IMR-90 (cell line): Measurements from ENCODE around the gene MCM5. TPM values are rescaled to one million over a fixed set of nuclear protein-coding genes. Genes with fewer than 3 reads are reported as not detected.

Experiments
- ATAC-seq: fragments of 200-7000 bp; cut with Tn5 transposase; 2 replicates; pipeline ENCODE4 v1.9.1; 2020; ENCODE audit warnings: low read depth, mild to moderate bottlenecking, moderate library complexity
- BruUV-seq: library from RNA; stranded (reverse); fragments of 400-500 nt; replicated peaks from 2 replicates; lab custom pipeline; 2021; lab: Mats Ljungman, UMichigan
- CTCF ChIA-PET: fragments of 300-600 bp; formaldehyde crosslinking; extraction: SDS; loops from one replicate; lab custom pipeline; 2021; ENCODE audit warnings: antibody characterized with exemption; lab: Yijun Ruan, JAX
- POLR2A ChIA-PET: fragments of 300-600 bp; sonication (Branson Sonifier 250); formaldehyde crosslinking; loops from one replicate; lab custom pipeline; 2022; ENCODE audit warnings: antibody characterized with exemption; ENCODE audit not compliant: unreplicated experiment; lab: Charles Lee
- DNase-seq: peaks from one replicate; pipeline ENCODE4 v3.0.0; 2013
- H2AFZ ChIP-seq: replicated peaks from 2 replicates; pipeline ENCODE3; 2013; ENCODE audit warnings: low read length, mild to moderate bottlenecking; ENCODE audit not compliant: poor library complexity
- H2AK5ac ChIP-seq: 2 replicates; pipeline ENCODE4 v1.6.1; 2013; ENCODE audit warnings: low read depth, low read length, inconsistent platforms
- H2AK9ac ChIP-seq: replicated peaks from 2 replicates; pipeline ENCODE3; 2013; ENCODE audit warnings: mild to moderate bottlenecking, low read depth, low read length, moderate library complexity; ENCODE audit not compliant: poor library complexity
- H2BK120ac ChIP-seq: 2 replicates; pipeline ENCODE4 v1.6.1; 2013; ENCODE audit warnings: low read depth, low read length, inconsistent platforms
- H2BK15ac ChIP-seq: 3 replicates; pipeline ENCODE4 v1.6.1; 2013; ENCODE audit warnings: low read depth, low read length, inconsistent platforms
- H2BK20ac ChIP-seq: 2 replicates; pipeline ENCODE4 v1.6.1; 2013; ENCODE audit warnings: low read depth, mild to moderate bottlenecking, inconsistent platforms, low read length, moderate library complexity
- H2BK5ac ChIP-seq: 2 replicates; pipeline ENCODE4 v1.6.1; 2013; ENCODE audit warnings: mild to moderate bottlenecking, low read depth, low read length, inconsistent platforms; ENCODE audit not compliant: poor library complexity, severe bottlenecking
- H3K14ac ChIP-seq: replicated peaks from 2 replicates; pipeline ENCODE4 v1.6.1; 2013; ENCODE audit warnings: low read depth, low read length, inconsistent platforms
- H3K18ac ChIP-seq: 2 replicates; pipeline ENCODE4 v1.6.1; 2013; ENCODE audit warnings: low read depth, low read length, control low read depth
- H3K23ac ChIP-seq: 2 replicates; pipeline ENCODE4 v1.6.1; 2013; ENCODE audit warnings: low read depth, low read length, inconsistent platforms
- H3K27ac ChIP-seq: 2 replicates; pipeline ENCODE4 v1.5.1; 2013; ENCODE audit warnings: mild to moderate bottlenecking, control low read depth, low read length; ENCODE audit not compliant: insufficient read depth
- H3K27me3 ChIP-seq: 2 replicates; pipeline ENCODE4 v1.6.1; 2013; ENCODE audit warnings: low read length; ENCODE audit not compliant: control insufficient read depth, insufficient read depth
- H3K36me3 ChIP-seq: 2 replicates; pipeline ENCODE4 v1.6.1; 2013; ENCODE audit warnings: low read length, mixed read lengths; ENCODE audit not compliant: control insufficient read depth, insufficient read depth
- H3K4ac ChIP-seq: 2 replicates; pipeline ENCODE4 v1.6.1; 2013; ENCODE audit warnings: low read depth, low read length, inconsistent platforms
- H3K4me1 ChIP-seq: 2 replicates; pipeline ENCODE4 v1.6.1; 2013; ENCODE audit warnings: low read length, mixed read lengths; ENCODE audit not compliant: control insufficient read depth, insufficient read depth
- H3K4me2 ChIP-seq: 2 replicates; pipeline ENCODE4 v1.6.1; 2013; ENCODE audit warnings: low read depth, mild to moderate bottlenecking, control low read depth, low read length, moderate library complexity
- H3K4me3 ChIP-seq: 2 replicates; pipeline ENCODE4 v1.5.1; 2013; ENCODE audit warnings: low read depth, mild to moderate bottlenecking, control low read depth, low read length, moderate library complexity; ENCODE audit not compliant: insufficient read depth
- H3K56ac ChIP-seq: 2 replicates; pipeline ENCODE4 v1.6.1; 2013; ENCODE audit warnings: low read length, inconsistent platforms; ENCODE audit not compliant: insufficient read depth; ENCODE audit errors: extremely low read depth
- H3K79me1 ChIP-seq, 2 experiments: 2 replicates each; pipeline ENCODE4 v1.6.1; 2013; ENCODE audit warnings: low read length in 2 of 2, inconsistent platforms in 1 of 2, low read depth in 1 of 2
- H3K9ac ChIP-seq: 2 replicates; pipeline ENCODE4 v1.6.1; 2013; ENCODE audit warnings: low read depth, low read length, control low read depth
- H3K9me1 ChIP-seq: 2 replicates; pipeline ENCODE4 v1.6.1; 2013; ENCODE audit warnings: low read length, inconsistent platforms; ENCODE audit not compliant: insufficient read depth
- H3K9me3 ChIP-seq: 2 replicates; pipeline ENCODE4 v1.6.1; 2013; ENCODE audit warnings: low read length; ENCODE audit not compliant: control insufficient read depth, insufficient read depth
- H4K20me1 ChIP-seq: 2 replicates; pipeline ENCODE4 v1.6.1; 2013; ENCODE audit warnings: low read length, inconsistent platforms; ENCODE audit not compliant: insufficient read depth
- H4K5ac ChIP-seq: 2 replicates; pipeline ENCODE4 v1.6.1; 2013; ENCODE audit warnings: mild to moderate bottlenecking, low read depth, low read length, control low read depth
- H4K8ac ChIP-seq, 2 experiments: 2 replicates each; pipeline ENCODE4 v1.6.1; 2013; ENCODE audit warnings: low read depth in 2 of 2, low read length in 2 of 2, control low read depth in 1 of 2, inconsistent platforms in 1 of 2
- H4K91ac ChIP-seq: 2 replicates; pipeline ENCODE4 v1.6.1; 2013; ENCODE audit warnings: low read depth, low read length, inconsistent platforms; ENCODE audit not compliant: insufficient read depth
- CEBPB ChIP-seq: IDR thresholded peaks from 2 replicates; pipeline ENCODE4 v1.6.1; 2012; ENCODE audit warnings: low read depth, low read length, improper control_type of control experiment
- MAFK ChIP-seq: IDR thresholded peaks from 2 replicates; pipeline ENCODE4 v1.6.1; 2012; ENCODE audit warnings: low read depth, low read length, improper control_type of control experiment
- MXI1 ChIP-seq: IDR thresholded peaks from 2 replicates; pipeline ENCODE4 v1.6.1; 2012; ENCODE audit warnings: low read depth, mild to moderate bottlenecking, low read length, moderate library complexity, borderline replicate concordance
- NFE2L2 ChIP-seq: fragments of 150-350 bp; IDR thresholded peaks from 2 replicates; pipeline ENCODE4 v1.6.1; 2016; ENCODE audit warnings: low read depth, mild to moderate bottlenecking, low read length
- RAD21 ChIP-seq: IDR thresholded peaks from 2 replicates; pipeline ENCODE4 v1.6.1; 2012; ENCODE audit warnings: low read length, improper control_type of control experiment
- RCOR1 ChIP-seq: IDR thresholded peaks from 2 replicates; pipeline ENCODE4 v1.6.1; 2012; ENCODE audit warnings: mild to moderate bottlenecking, low read length, improper control_type of control experiment; ENCODE audit not compliant: insufficient replicate concordance
- RFX5 ChIP-seq: IDR thresholded peaks from 2 replicates; pipeline ENCODE4 v1.8.0; 2012; ENCODE audit warnings: low read depth, mild to moderate bottlenecking, low read length, moderate library complexity
- SMC3 ChIP-seq: fragments of 150-350 bp; IDR thresholded peaks from 2 replicates; pipeline ENCODE4 v1.6.1; 2016; ENCODE audit warnings: low read depth, mild to moderate bottlenecking, antibody characterized with exemption, low read length, moderate library complexity
- WGBS, 2 experiments: methylation state at CpG; one replicate each; pipeline versions ENCODE4 v1.1.5 to v1.1.7; 2013; ENCODE audit warnings: missing lambda C conversion rate in 2 of 2; ENCODE audit not compliant: insufficient read length in 1 of 2; ENCODE audit errors: extremely low coverage in 2 of 2; 5-methylcytosine and 5-hydroxymethylcytosine counted together
- dilution Hi-C: fragments of 300-500 bp; cut with HindIII; formaldehyde crosslinking; loops from one replicate; pipeline ENCODE4 v1.14.3; 2018; ENCODE audit warnings: low sequenced_read_pairs; ENCODE audit not compliant: unreplicated experiment
- in situ Hi-C: fragments of 300-500 bp; cut with MboI; formaldehyde crosslinking; loops from 3 replicates; pipeline ENCODE4 v1.14.3; 2019; ENCODE audit warnings: low sequenced_read_pairs, inconsistent platforms, mixed read lengths
- intact Hi-C: fragments of 100-400 bp; cut with micrococcal nuclease; formaldehyde crosslinking; loops from 2 replicates; pipeline ENCODE4 v1.10.0; 2022
- polyA plus RNA-seq, 3 experiments: library from polyadenylated mRNA; depleted of rRNA; stranded (reverse); fragments of >200 nt; gene quantifications; 2 replicates each; pipeline ENCODE4 v1.2.3, GENCODE V29; 2012; ENCODE audit warnings: low replicate concordance in 1 of 3
- total RNA-seq: library from RNA; depleted of rRNA; stranded (reverse); fragments of >200 nt; gene quantifications from 2 replicates; pipeline ENCODE4 v1.2.3, GENCODE V29; 2012
- TF ChIP-seq, protein P1 (sequence below): conservative IDR thresholded peaks from 2 replicates; pipeline ENCODE4 v1.5.1; 2012; ENCODE audit warnings: mild to moderate bottlenecking, low read depth, low read length, improper control_type of control experiment

MCM5 gene
- total and polyA plus RNA-seq, 2 of the 4 experiments (the other 2 are of a cell fraction) = 43.0 to 58.6 TPM

DNA sequence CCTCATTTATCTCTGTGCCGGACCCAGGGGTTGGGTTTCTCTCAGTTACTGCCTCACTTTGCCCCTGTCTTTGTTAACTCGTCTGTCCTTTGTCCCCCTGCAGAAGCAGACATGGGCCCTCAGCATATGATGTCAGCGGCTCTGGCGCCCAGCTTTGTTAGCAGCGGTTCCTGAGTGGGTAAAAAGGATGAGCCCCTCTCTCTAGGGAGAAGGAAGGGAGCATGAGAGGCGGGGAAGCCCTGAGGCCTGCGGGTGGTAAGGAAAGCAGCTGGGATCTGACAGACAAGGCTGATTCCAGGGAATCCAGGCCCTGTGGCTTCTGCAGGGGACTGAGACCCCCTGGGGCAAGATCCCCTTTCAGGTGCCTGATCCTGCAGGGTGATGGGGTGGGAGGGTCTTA, 51.7 kb downstream of the MCM5 start (continued):
- TF ChIP-seq MAFK = no peak
- no peak for TF ChIP-seq MXI1
- no peak for TF ChIP-seq NFE2L2

DNA sequence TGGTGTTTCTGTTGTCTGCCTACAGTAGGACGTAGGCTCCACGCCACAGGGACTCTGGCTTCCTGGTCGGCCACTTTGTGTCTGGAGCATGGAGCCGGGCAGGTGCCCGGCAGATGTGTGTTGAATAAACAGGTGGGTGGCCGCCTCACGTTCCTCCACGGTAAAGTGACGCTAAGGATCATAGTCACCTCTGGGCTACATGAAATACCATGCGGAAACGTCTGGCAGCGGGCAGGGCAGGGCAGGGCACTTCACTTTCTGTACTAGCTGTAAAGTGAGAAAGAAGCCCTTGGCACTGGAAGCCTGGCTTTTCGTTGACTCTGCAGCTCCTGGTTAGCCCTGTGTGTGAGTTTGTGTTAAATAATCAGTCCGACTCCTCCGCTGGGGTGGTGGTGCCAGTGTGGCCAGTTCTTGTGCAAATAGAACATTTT, 52.4 kb downstream of the MCM5 start:
- ChIA-PET POLR2A (no interaction called here), CTCF (no interaction called here)
- Histone ChIP-seq H2BK15ac (no peak overlapping the region), H3K27me3 (peaks cover 14% of the 10 kb centered on the region; the same call in 1 of the 2 replicates), H3K79me1 (0 out of 4 replicates have a peak, but pooled peaks cover 0 to 6% of the 10 kb centered on the region in 2 experiments), H3K9me3 (no peaks in the 10 kb centered on the region), H2BK20ac (no peak overlapping the region), H3K4ac (no peak overlapping the region), H3K4me2 (no peak overlapping the region), H3K4me1 (peaks cover 12% of the 10 kb centered on the region), H4K8ac (no peak overlapping the region), H4K20me1 (no peaks in the 10 kb centered on the region), H2AK9ac (peak overlapping the region; percentile 42), H3K36me3 (no peaks in the 10 kb centered on the region), H2BK120ac (no peak overlapping the region), H2AFZ (peak overlapping the region; percentile 67), H3K27ac (no peak overlapping the region), H3K14ac (no peak overlapping the region), H3K9me1 (peaks cover 6% of the 10 kb centered on the region; the same call in 1 of the 2 replicates), H2AK5ac (no peak overlapping the region), H3K18ac (no peak overlapping the region), H4K91ac (no peak overlapping the region), H3K4me3 (no peak overlapping the region), H4K5ac (no peak overlapping the region), H2BK5ac (no peak overlapping the region), H3K9ac (no peak overlapping the region), H3K23ac (no peak overlapping the region), H3K56ac (no peak overlapping the region)
- no peak for TF ChIP-seq RCOR1
- no peak for TF ChIP-seq RAD21
- TF ChIP-seq SMC3 = no peak
- no peak for TF ChIP-seq CEBPB
- TF ChIP-seq NFE2L2 = no peak
- TF ChIP-seq, protein P1, sequence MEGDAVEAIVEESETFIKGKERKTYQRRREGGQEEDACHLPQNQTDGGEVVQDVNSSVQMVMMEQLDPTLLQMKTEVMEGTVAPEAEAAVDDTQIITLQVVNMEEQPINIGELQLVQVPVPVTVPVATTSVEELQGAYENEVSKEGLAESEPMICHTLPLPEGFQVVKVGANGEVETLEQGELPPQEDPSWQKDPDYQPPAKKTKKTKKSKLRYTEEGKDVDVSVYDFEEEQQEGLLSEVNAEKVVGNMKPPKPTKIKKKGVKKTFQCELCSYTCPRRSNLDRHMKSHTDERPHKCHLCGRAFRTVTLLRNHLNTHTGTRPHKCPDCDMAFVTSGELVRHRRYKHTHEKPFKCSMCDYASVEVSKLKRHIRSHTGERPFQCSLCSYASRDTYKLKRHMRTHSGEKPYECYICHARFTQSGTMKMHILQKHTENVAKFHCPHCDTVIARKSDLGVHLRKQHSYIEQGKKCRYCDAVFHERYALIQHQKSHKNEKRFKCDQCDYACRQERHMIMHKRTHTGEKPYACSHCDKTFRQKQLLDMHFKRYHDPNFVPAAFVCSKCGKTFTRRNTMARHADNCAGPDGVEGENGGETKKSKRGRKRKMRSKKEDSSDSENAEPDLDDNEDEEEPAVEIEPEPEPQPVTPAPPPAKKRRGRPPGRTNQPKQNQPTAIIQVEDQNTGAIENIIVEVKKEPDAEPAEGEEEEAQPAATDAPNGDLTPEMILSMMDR = no peak
- TF ChIP-seq RFX5 = no peak
- no peak for TF ChIP-seq MAFK
- no TSS peak for BruUV-seq
- ATAC-seq (no peak), DNase-seq (no peak)
- dilution Hi-C loops = no loop called here
- intact Hi-C loops = no loop called here
- in situ Hi-C loops = no loop called here
- WGBS, 2 experiments = 89% methylated on average over 7 of the region's 15 CpGs; no CpG with 5 or more reads in 1 of the 2 experiments
